IPS-18c (cell line): ENCODE results near the gene EXOSC7.
"Not testable (repeated sequence)": the region's sequence is repeated elsewhere in the genome, so short reads cannot be mapped to it uniquely, and the experiment has no call there.

Experiments used
- H3K4me3 ChIP-seq: 2 replicates; pipeline ENCODE4 v1.7.0; 2013; ENCODE audit warnings: low read depth, mild to moderate bottlenecking, low read length, moderate library complexity; ENCODE audit not compliant: insufficient read depth
- H3K9me3 ChIP-seq: one replicate; pipeline ENCODE4 v1.6.1; 2013; ENCODE audit warnings: mild to moderate bottlenecking, low read length, moderate library complexity; ENCODE audit not compliant: control insufficient read depth, insufficient read depth

The EXOSC7 gene

GRCh38 chr3:44984335-44984734 lies 8.3 kb downstream of the EXOSC7 start:
- H3K9me3 ChIP-seq, result peaks cover 2% of the 10 kb centered on the region
- no peak overlapping the region for H3K4me3 ChIP-seq

- not testable (repeated sequence) for H3K9me3 ChIP-seq, H3K4me3 ChIP-seq
These were observed 10.3 kb downstream of the EXOSC7 start for GRCh38 chr3:44986330-44986729.

GRCh38 chr3:44987332-44987731 lies 11.3 kb downstream of the EXOSC7 start:
- Histone ChIP-seq H3K4me3 (no peak overlapping the region), H3K9me3 (peaks cover 2% of the 10 kb centered on the region)

- Histone ChIP-seq H3K9me3 (peaks cover 2% of the 10 kb centered on the region), H3K4me3 (no peak overlapping the region)
These were observed 12.0 kb downstream of the EXOSC7 start for GRCh38 chr3:44988073-44988472.

GRCh38 chr3:44989141-44989540 lies 13.1 kb downstream of the EXOSC7 start:
- Histone ChIP-seq H3K9me3 (peaks cover 2% of the 10 kb centered on the region), H3K4me3 (no peak overlapping the region)

GRCh38 chr3:44989636-44990373 lies 13.8 kb downstream of the EXOSC7 start:
- no peak overlapping the region for H3K4me3 ChIP-seq
- peaks cover 2% of the 10 kb centered on the region for H3K9me3 ChIP-seq

GRCh38 chr3:44991326-44991725 lies 15.3 kb downstream of the EXOSC7 start:
- H3K9me3 ChIP-seq, result no peaks in the 10 kb centered on the region
- H3K4me3 ChIP-seq, result no peak overlapping the region

GRCh38 chr3:44992555-44993470 lies 16.8 kb downstream of the EXOSC7 start:
- Histone ChIP-seq H3K9me3 (no peaks in the 10 kb centered on the region), H3K4me3 (no peak overlapping the region)

- Histone ChIP-seq H3K4me3 (no peak overlapping the region), H3K9me3 (no peaks in the 10 kb centered on the region)
These were observed 17.6 kb downstream of the EXOSC7 start for GRCh38 chr3:44993471-44994205.

- Histone ChIP-seq H3K4me3 (no peak overlapping the region), H3K9me3 (no peaks in the 10 kb centered on the region)
These were observed 19.2 kb downstream of the EXOSC7 start for GRCh38 chr3:44995142-44995770.

GRCh38 chr3:44996556-44996969 lies 20.5 kb downstream of the EXOSC7 start:
- Histone ChIP-seq H3K4me3 (no peak overlapping the region), H3K9me3 (no peaks in the 10 kb centered on the region)

- Histone ChIP-seq H3K9me3 (peaks cover 4% of the 10 kb centered on the region), H3K4me3 (no peak overlapping the region)
These were observed 23.7 kb downstream of the EXOSC7 start for GRCh38 chr3:44999782-45000181.

GRCh38 chr3:45000823-45001222 lies 24.8 kb downstream of the EXOSC7 start:
- Histone ChIP-seq H3K4me3 (no peak overlapping the region), H3K9me3 (peaks cover 4% of the 10 kb centered on the region)

GRCh38 chr3:45001738-45002137 lies 25.7 kb downstream of the EXOSC7 start:
- peaks cover 4% of the 10 kb centered on the region for H3K9me3 ChIP-seq

GRCh38 chr3:45002139-45002660 lies 26.2 kb downstream of the EXOSC7 start:
- Histone ChIP-seq H3K9me3 (peaks cover 4% of the 10 kb centered on the region), H3K4me3 (no peak overlapping the region)

More at GRCh38 chr3:45001738-45002137, 25.7 kb downstream of the EXOSC7 start:
- H3K4me3 ChIP-seq, result no peak overlapping the region

- Histone ChIP-seq H3K9me3 (peaks cover 4% of the 10 kb centered on the region), H3K4me3 (no peak overlapping the region)
These were observed 26.7 kb downstream of the EXOSC7 start for GRCh38 chr3:45002720-45003119.

- H3K9me3 ChIP-seq, result peaks cover 4% of the 10 kb centered on the region
- H3K4me3 ChIP-seq, result no peak overlapping the region
These were observed 27.4 kb downstream of the EXOSC7 start for GRCh38 chr3:45003406-45003805.
